Measurements from ENCODE around the gene SLC9A9.

The SLC9A9 gene

GRCh38 chr3:143825513-143825912 lies 22.8 kb downstream of the SLC9A9 start:
- ChIA-PET POLR2A (no interaction called here), CTCF (interaction anchor here (0.7 to 1.0 kb wide), 2 partner anchors 9 to 15 kb away, joined by 3 read pairs; no protein-coding TSS in a partner anchor)
- TF ChIP-seq CTCF (IDR thresholded peaks at IDR 0.05; ENCODE audit: control extremely low read depth, extremely low read depth, low read depth, missing control alignments), result no peak
- no peak for DNase-seq (ENCODE audit: extremely low spot score)

- ChIA-PET CTCF (interaction anchor here (0.7 to 1.2 kb wide), 3 partner anchors 8 to 15 kb away, joined by 3 read pairs; no protein-coding TSS in a partner anchor), POLR2A (no interaction called here)
- DNase-seq (ENCODE audit: extremely low spot score), result no peak
- no peak for TF ChIP-seq CTCF (IDR thresholded peaks at IDR 0.05; ENCODE audit: control extremely low read depth, extremely low read depth, low read depth, missing control alignments)
Observed at GRCh38 chr3:143824735-143825385, 23.4 kb downstream of the SLC9A9 start.

- ChIA-PET CTCF (interaction anchor here (1.3 kb wide), 1 partner anchor 10 kb away, joined by 4 read pairs; no protein-coding TSS in a partner anchor), POLR2A (no interaction called here)
- TF ChIP-seq CTCF (IDR thresholded peaks at IDR 0.05; ENCODE audit: control extremely low read depth, extremely low read depth, low read depth, missing control alignments), result no peak
- DNase-seq (ENCODE audit: extremely low spot score), result no peak
Observed at GRCh38 chr3:143822798-143823197, 25.5 kb downstream of the SLC9A9 start.

GRCh38 chr3:143822374-143822773 lies 25.9 kb downstream of the SLC9A9 start:
- no peak for TF ChIP-seq CTCF (IDR thresholded peaks at IDR 0.05; ENCODE audit: control extremely low read depth, extremely low read depth, low read depth, missing control alignments)
- DNase-seq (ENCODE audit: extremely low spot score), result no peak
- ChIA-PET CTCF (interaction anchor here (1.0 to 1.3 kb wide), 2 partner anchors 11 to 36 kb away, joined by 3 to 4 read pairs; no protein-coding TSS in a partner anchor), POLR2A (no interaction called here)

- no peak for TF ChIP-seq CTCF (IDR thresholded peaks at IDR 0.05; ENCODE audit: control extremely low read depth, extremely low read depth, low read depth, missing control alignments)
- ChIA-PET CTCF (interaction anchor here (1.0 to 1.3 kb wide), 2 partner anchors 11 to 35 kb away, joined by 3 to 4 read pairs; no protein-coding TSS in a partner anchor), POLR2A (no interaction called here)
- no peak for DNase-seq (ENCODE audit: extremely low spot score)
Observed at GRCh38 chr3:143821862-143822261, 26.4 kb downstream of the SLC9A9 start.

GRCh38 chr3:143820466-143821221 lies 27.6 kb downstream of the SLC9A9 start:
- CTCF ChIA-PET, result interaction anchor here (0.7 to 1.4 kb wide), 3 partner anchors 9 to 308 kb away, joined by 4 read pairs; no protein-coding TSS in a partner anchor
- POLR2A ChIA-PET, result no interaction called here
- no peak for TF ChIP-seq CTCF (IDR thresholded peaks at IDR 0.05; ENCODE audit: control extremely low read depth, extremely low read depth, low read depth, missing control alignments)
- DNase-seq (ENCODE audit: extremely low spot score), result no peak
